G401 (cell line): ENCODE results near the gene NUDT16L1. TPM values are rescaled to one million over a fixed set of nuclear protein-coding genes. Genes with fewer than 3 reads are reported as not detected.

ENCODE experiments used
- DNase-seq: peaks from one replicate; pipeline ENCODE4 v3.0.0-alpha.2; 2015; ENCODE audit warnings: low spot score
- in situ Hi-C: cut with HindIII; loops from 2 replicates; pipeline ENCODE4 v1.10.0; 2016; ENCODE audit warnings: low sequenced_read_pairs, mixed read lengths
- total RNA-seq: library from RNA; depleted of rRNA; stranded (reverse); fragments of >200 nt; shearing (Covaris generic); gene quantifications from 2 replicates; pipeline ENCODE4 v1.2.3, GENCODE V29; 2014

Gene NUDT16L1
- total RNA-seq, 1 experiment from 2014 or later, result 71.5 TPM

DNA sequence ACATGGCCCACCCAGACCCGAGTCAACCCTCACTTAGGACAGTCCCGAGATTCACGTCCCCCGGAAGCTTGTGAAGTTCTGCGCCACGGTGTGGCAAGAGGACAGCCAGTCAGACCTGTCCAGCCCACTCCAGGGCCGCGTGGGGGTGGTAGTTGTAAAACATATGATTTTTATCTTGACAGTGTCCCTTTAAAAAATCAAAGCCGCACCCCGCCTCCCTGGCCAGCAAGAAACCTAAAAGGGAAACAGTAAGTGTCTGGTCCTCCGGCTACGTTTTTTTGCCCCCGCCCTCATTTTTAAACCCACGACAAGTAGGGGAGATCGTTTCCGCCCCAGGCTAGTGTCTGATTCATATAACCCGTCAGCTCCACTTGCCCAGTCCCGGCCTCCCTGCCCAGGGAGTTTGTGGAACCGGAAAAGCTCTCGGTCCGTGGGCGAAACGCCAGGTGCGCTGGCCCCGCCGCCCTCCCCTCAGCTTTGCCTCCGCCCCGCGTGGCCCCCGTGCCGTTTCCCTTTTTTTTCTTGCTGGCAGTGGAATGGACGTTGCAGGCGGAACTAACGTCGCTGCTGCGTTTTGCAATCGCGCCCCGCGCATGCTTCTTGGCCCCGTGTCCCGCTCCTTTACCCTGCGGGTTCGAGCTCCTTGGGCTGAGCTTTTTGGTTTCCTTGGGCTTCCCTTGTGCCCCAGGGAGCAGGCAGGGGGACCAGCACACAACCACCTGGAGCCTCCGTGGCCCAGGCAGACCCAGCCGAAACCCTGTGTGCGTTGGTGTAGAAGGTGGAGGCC, 13.3 kb upstream of the NUDT16L1 start:
- in situ Hi-C loops, result loop anchor here (25.0 kb wide), 1 partner anchor 168 kb away; no protein-coding TSS in a partner anchor
- DNase-seq, result peak; percentile 74

DNA sequence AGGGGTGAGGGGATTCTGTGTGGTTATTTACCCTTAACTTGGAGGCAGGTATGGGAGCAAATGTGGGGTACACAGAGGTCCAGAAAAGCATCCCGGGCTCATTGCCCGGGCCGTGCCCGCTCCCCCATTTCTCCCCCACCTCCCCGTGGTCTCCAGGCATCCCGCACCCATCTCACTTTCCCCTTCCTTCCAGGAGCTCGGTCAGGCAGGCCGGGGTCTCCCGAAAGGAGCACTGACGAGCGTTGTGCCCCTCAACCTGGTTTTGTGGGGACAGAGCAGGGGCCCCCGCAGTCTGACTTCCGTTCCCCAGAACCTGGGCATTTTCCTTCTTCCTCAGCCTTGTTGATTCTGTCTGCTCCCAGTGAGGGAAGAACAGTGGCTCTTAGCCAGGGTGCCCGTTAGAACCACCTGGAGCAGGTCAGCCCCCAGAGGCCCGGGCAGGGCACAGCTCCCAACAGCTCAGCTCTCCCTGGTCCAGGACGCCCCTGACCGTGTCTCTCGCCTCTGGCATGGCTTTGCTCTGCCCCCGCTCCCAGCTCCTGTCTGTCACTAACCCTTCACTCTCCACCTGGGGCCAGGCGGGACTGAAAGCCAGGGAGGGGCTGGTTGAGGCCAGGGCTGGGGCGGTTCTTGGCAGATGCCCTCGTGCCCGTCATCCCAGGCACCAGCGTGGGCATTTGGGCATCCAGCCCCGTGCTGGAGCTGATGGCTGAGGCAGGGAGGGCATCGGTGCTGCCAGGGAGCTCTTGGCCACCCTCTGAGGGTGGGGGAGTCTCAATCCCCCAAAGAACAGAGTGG, 12.5 kb upstream of the NUDT16L1 start:
- in situ Hi-C loops, result loop anchor here (25.0 kb wide), 1 partner anchor 169 kb away; no protein-coding TSS in a partner anchor
- peak; percentile 92 for DNase-seq

DNA sequence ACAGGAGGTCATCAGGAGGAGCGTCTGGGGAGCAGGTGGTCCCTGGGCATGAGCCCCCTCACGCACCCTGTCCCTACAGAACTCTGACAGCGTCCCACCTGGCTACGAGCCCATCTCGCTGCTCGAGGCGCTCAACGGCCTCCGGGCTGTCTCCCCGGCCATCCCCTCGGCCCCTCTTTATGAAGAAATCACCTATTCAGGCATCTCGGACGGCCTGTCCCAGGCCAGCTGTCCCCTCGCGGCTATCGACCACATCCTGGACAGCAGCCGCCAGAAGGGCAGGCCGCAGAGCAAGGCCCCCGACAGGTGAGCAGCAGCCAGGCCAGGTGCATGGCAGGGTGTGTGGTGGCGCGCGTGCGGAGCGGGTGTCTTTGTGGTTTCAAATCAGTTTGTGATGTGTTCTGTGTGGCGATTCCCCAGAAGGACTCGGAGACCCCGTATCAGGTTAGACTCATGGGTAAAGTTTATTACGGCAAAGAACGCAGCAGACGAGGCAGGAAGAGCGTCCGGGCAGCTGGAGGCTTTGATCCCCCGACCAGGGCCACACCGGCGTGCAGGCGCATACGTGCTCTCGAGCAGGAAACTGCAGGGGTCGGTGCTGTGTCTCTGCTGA, 11.8 kb upstream of the NUDT16L1 start:
- in situ Hi-C loops, result loop anchor here (25.0 kb wide), 1 partner anchor 169 kb away; no protein-coding TSS in a partner anchor
- DNase-seq, result no peak

DNA sequence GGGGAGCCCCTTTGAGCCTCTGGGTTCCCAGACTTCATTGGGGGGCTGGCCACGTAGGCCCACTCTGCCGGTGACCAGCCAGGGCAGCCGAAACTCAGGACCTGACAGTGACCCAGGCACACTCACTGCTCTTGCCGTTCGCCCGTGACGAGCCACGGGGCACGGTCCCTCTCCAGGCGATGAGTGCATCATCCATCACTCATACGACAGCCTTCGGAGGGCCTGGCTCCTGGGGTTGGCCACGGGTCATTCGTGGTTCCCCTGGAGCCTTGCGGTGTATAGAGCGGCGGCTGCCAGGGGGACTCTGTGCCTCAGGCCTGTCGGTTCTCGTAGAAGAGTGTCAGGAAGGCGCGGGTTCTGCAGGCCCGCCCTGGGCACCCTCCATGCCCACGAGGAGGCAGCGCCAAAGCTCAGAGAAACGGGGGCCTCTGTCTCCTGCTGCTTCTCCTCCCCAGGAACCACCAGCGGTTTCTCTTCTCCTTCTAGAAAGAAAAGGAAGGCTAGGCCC, 11.2 kb upstream of the NUDT16L1 start:
- in situ Hi-C loops, result loop anchor here (25.0 kb wide), 1 partner anchor 170 kb away; no protein-coding TSS in a partner anchor
- DNase-seq, result no peak

DNA sequence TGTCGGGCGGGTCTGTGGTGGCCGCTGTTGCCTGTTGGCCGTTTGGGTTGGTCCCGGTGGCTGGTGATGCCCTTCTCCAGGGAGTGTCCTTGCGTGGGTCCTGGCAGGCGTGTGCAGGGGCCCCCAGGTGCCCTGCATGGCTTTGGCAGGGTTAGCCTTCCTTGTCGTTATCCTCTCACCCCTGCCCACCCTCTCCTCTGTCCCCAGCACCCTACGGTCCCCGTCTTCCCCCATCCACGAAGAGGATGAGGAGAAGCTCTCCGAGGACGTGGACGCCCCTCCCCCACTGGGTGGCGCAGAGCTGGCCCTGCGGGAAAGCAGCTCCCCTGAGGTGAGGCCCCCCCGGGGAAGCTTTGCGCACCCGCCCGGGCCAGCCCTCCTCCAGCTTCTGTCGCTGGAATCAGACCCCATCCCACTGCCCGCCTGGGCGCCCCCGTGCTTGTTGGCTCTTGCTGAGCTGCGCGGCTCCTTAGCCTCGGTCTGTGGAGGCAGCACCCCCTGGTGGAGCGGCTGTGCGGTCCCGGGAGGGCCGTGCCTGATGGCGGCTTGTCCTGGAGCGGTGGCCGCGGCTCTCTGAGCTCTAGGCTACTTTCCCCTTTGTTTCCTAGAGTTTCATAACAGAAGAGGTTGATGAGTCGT, 10.6 kb upstream of the NUDT16L1 start:
- DNase-seq, result peak; percentile 63
- in situ Hi-C loops, result loop anchor here (25.0 kb wide), 1 partner anchor 170 kb away; no protein-coding TSS in a partner anchor

DNA sequence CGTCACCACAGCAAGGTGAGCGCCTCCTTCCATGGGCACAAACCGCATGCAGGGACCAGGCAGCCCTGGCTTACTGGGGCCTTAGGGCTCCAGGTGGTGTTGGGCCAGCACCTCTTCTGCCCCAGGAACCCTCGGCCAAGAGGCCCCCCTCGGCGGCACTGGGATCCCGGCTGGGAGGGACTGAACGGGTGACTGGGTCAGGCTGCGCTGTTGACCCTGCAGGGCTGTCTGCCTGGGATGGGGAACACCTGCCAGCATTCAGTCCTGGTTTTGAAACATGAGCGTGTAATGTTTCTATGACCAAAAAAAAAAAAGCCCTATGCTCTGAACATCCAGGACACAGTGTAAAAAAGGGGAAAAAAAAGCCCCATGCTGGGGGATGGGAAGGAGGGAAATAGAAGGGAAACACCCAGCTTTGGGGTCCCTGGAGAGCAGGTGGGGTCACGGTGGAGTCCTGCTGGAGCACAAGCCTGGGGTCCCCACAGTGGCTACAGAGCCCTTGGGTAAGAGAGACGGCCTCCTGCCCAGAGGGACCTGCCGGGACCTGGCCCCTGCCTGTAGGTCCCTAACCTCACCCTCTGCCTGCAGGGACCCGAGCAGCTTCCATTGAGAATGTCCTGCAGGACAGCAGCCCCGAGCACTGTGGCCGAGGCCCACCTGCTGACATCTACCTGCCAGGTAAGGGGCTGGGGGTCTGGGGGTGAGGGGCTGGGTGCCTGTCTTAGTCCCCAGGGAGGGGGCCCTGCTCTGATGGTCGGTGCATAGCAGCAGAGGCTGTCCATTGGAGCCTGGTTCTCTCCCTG, 9.9 kb upstream of the NUDT16L1 start:
- no peak for DNase-seq
- in situ Hi-C loops, result loop anchor here (25.0 kb wide), 1 partner anchor 171 kb away; no protein-coding TSS in a partner anchor

DNA sequence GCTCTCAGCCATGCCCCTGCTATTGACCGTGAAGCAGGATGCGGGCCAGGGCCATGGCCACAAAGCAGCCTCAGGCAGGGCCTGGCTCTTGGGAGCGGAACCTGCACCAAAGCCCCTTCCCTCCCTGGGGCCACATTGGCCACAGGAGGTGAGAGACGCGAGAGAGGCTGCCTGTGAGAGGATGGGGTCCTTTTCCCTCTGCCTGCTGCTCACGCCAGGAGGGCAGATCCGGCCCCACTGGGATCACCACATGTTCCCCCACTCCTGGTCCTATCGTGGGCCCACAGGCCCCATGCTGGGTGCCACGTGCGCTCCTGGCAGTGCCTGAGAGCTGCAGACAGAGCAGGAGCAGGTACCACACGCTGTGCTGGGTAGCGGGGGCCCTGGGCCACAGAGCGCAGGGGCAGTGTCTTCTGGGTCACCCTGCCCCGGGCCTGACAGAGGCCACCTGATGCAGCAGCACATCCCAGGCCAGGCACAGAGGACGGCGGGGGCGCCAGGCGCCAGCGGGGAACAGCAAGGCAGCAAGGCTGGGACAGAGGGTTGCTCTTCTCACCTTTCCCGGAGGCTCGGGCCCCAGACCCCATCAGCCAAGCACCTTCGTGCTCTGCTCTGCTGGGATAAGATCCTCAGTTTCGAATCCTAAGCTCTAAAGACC, 9.2 kb upstream of the NUDT16L1 start:
- DNase-seq, result no peak
- in situ Hi-C loops, result loop anchor here (25.0 kb wide), 1 partner anchor 172 kb away; no protein-coding TSS in a partner anchor

DNA sequence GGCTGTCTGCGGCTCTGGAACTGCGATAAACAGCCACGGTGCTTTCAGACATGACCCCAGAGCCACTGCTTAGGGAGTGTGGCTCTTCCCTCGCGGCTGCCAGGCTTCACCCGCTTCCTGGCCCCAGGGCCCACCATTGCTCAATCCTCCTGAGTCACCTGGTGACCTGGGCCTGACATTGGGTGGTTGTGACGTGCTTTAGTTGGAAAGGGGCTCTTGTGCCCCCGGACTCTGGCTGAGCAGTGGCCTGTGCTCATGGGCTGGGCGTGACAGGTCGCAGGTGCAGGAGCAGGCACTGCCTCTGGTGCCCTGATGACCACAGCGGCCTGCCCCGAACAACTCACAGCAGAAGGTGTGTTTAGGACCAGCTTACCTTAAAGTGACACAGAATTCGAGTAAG, 8.6 kb upstream of the NUDT16L1 start:
- DNase-seq, result no peak
- in situ Hi-C loops, result loop anchor here (25.0 kb wide), 1 partner anchor 172 kb away; no protein-coding TSS in a partner anchor

DNA sequence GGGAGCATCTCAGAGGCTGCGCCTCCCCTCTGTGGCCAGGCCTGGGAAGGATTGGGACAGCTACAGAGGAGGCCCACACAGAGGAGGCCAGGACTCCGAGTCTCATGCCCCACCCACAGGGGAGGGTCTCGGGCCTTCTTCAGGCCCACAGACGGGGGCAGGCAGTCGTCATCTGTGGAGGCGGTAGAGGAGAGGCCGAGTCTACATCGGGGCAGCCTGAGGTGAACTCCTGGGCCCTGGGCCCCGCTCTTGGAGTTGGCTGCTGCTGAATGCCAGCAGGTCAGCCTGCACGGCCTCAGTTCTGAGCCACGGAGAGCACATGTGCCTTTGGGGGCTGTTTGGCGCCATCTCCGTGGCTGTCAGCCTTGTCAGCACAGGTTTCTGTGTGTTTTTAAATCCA, 8.1 kb upstream of the NUDT16L1 start:
- no peak for DNase-seq
- in situ Hi-C loops, result loop anchor here (25.0 kb wide), 1 partner anchor 173 kb away; no protein-coding TSS in a partner anchor

DNA sequence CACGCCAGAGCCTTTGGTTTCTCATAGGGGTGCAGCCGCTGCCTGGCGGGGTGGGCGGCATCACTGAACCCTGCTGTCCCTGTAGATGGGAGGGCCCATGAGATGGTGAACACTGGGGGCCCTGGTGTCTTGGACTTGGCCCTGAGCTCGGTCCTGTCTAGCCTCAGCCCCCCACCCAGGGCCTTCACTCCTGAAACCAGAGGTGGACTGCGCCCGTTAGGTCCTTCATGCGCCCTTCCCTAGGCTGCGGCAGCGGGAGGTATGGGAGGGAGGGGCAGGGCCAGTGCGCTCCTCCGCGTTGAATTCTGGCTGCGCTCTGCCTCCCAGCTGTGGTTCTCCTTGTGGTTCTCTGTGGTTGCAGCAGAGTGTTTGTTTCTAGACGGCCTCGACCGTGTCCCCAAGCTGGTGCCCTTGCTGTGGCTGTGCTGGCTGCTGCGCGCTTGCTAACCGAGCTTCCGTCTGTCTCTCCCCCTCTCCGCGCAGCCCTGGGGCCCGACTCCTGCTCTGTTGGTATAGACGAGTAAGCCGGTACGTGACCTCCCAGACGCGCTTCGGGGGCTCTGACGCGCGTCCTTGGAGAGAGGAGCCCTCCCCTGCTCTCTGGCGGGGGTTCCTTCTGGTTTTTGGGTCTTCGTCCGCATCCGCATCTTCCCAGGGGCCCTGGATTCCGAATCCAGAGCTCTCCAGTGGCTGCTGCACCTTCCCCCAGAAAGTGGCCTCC, 7.4 kb upstream of the NUDT16L1 start:
- in situ Hi-C loops, result loop anchor here (25.0 kb wide), 1 partner anchor 174 kb away; no protein-coding TSS in a partner anchor
- DNase-seq, result no peak

DNA sequence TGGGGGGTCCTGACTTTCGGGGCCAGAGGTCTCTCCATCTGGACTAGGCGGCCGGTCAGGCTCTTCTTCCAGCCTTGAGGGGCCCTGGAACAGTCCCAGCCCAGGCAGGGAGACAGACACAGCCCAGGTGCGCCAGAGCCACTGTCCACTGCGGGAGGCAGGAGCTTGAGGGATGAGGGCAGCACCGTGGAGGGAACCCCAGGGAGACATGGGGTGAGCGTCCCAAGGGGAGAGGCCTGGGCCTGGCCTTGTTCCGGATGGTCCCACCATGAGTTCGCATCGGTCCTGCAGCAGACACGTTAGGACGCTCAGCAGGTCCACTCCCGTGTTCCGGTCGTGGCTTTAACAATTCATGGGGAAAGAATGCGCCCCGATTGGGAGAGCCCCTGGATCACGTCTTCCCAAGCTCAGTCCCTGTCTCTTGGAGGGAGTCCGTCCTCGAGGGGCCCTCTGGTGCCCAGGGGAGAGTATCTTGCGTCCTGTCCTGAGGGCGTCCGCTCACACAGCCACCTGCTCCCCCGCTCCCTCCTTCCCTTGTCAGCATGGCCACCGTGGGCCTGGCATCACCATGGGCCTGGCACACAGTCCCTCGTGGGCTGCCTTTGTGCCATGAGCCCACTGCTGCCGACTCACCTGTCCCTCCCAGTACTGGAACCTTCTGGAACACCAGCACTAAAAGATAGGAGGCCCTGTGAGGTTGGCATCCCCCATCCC, 6.7 kb upstream of the NUDT16L1 start:
- in situ Hi-C loops, result loop anchor here (25.0 kb wide), 1 partner anchor 174 kb away; no protein-coding TSS in a partner anchor
- no peak for DNase-seq

DNA sequence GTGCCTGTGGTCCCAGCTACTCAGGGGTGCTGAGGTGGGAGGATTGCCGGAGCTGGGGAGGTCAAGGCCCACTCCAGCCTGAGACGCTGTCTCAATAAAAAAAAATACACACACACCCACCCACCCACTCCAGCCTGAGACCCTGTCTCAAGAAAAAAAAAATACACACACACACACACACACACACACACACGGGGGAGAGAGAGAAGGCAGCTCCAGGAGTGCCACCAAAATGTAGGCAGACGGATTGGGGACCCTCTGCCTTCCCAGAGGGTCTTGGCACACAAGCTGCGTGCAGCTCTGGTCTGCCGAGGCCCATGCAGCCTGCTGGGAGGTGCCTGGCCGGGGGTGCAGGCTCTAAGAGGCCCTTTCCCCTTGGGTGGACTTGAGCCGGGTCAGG, 5.9 kb upstream of the NUDT16L1 start:
- no peak for DNase-seq
- in situ Hi-C loops, result loop anchor here (25.0 kb wide), 1 partner anchor 175 kb away; no protein-coding TSS in a partner anchor

DNA sequence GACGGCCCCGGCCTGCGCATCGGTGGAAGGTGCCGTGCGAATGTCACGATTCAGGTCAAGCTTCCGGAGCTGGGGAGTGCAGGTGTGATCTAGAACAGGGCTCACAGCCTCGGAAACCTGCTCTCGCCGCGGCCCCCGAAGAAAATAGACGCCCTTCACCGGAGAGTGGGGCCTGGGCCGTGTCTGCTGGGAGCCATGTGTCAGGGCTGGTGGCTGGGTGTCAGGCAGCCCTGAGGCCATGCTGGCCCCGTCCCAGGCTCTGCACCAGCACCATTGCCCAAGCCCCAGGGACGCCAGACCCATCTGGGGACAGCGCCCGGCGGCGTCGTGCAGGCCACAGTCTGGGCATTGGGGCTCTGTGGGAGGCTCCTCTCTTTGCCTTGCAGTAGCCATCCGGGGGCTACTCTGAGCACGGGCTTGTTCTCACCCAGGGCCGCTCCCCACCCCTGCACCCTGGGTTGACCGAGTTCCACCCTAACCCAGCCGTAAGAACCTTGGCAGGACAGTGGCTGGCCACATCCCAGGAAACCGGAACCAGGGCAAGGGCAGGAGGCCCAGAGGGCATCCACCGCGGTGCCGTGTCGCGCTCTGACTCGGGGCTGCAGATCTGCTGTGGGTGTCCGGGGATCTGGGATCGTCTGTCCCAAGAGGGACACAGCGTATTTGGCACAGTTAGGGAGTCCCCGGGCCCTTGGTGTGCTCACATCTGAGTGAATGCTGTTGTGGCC, 5.3 kb upstream of the NUDT16L1 start:
- DNase-seq, result no peak
- in situ Hi-C loops, result loop anchor here (25.0 kb wide), 1 partner anchor 176 kb away; no protein-coding TSS in a partner anchor

DNA sequence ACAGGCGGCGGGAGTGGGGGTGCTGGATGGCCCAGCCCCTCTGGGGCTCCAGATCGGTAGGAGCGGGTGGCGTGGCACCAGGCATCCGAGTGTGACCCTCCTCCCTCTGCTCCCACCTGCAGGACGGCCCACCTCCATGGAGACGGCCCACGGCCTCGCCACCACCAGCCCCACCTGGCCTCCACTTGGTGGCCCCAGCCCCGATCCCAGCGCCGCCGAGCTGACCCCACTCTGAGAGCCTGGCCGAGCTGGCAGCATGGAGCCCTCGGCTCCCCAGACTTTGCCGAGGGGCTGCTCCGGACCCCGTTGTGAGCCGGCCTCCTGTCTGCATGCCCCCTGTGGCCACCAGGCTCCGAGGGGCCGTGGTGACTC, 4.7 kb upstream of the NUDT16L1 start:
- in situ Hi-C loops, result loop anchor here (25.0 kb wide), 1 partner anchor 176 kb away; no protein-coding TSS in a partner anchor

DNA sequence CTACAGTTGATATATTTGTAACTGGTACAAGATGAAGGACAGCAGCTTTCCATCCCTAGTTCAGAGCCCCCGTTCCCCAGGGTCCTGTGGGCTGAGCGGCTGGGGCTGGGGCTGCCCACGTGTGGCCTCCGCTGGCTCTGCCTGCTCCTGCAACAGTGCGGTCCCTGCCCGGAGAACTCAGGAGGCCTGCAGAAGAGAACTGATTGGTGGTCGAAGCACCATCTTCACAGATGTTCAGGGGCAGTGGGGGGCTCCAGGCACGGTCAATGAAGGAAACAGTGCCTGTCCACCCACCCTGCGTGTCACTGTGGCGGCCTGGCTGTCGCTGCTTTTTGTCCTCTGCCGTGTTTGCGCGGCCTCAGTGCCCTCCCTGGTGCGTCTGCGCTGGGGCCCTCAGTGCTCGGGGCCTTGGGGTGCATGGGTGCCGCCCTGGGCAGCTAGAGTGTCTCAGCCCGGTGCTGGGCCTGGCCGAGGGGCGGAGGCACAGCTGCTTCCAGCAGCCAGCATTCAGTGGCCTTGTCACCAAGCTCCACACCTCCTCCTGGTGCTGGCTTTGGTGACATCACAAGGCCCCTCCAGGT, 4.2 kb upstream of the NUDT16L1 start:
- in situ Hi-C loops, result loop anchor here (25.0 kb wide), 1 partner anchor 177 kb away; no protein-coding TSS in a partner anchor
- DNase-seq, result no peak

More for the DNA sequence above, 4.7 kb upstream of the NUDT16L1 start:
- DNase-seq, result no peak
